Middle frontal gyrus (tissue), 1 donor: ENCODE results near the gene BCR.

Experiments
- DNase-seq: peaks from one replicate; pipeline ENCODE4 v3.0.0-alpha.2; 2015; ENCODE audit warnings: low spot score; ENCODE audit errors: extremely low spot score

Gene BCR

DNA sequence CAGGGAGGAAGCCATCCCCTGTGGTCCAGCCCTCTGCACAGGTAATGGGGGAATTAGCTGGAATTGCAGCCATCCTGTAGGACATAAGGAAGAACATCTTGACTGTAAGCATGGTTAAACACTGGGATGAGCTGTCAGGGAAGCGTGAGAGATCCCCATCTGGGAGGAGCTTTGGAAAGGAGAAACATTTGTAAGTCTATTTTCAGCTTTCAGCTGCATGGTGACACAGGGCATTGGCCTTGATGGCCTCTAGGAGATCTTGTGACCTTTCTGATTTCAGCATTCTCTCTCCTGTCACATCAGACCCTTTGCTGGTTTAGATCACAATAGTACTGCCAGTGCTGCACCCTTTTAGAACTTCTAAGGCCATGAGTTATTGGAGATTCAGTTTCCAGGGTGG, 47.1 kb downstream of the BCR start:
- DNase-seq: no peak

GRCh38 chr22:23228503-23228902, 48.2 kb downstream of the BCR start:
- DNase-seq: no peak

- DNase-seq: no peak
Observed at GRCh38 chr22:23229646-23230045, 49.3 kb downstream of the BCR start.

GRCh38 chr22:23230348-23231068, 50.2 kb downstream of the BCR start:
- DNase-seq: no peak

DNA sequence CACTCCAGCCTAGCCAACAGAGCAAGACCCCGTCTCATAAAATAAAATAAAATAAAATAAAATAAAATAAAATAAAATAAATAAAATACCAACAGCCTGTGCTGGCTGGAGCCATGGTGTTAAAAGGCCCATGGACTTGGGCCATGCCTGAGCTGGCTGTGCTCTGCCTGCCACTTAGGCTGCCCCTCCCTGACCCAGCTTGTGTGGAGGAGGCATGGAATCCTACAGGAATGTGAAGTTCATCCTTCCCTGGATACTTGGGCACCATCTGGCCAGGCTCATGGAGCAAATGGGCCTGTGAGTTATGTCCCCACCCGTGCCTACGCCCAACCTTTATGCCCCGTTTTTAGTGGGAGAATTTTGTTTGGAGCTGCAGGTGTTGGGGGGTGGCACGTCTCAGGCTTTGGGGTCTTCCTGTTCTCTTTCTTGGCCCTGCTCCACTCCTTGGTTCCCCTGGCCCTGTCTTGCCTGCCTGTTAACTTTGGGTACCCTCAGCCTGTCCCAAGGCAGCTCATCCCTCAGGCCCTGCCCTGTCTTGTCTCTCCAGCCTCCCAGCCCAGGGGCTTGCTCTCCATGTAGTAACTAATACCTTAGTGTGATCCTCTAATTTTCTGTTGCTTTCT, 51.3 kb downstream of the BCR start:
- no peak for DNase-seq

- DNase-seq: no peak
Observed at GRCh38 chr22:23232094-23232905, 52.0 kb downstream of the BCR start.

- DNase-seq: no peak
Observed at GRCh38 chr22:23233084-23233531, 52.8 kb downstream of the BCR start.

DNA sequence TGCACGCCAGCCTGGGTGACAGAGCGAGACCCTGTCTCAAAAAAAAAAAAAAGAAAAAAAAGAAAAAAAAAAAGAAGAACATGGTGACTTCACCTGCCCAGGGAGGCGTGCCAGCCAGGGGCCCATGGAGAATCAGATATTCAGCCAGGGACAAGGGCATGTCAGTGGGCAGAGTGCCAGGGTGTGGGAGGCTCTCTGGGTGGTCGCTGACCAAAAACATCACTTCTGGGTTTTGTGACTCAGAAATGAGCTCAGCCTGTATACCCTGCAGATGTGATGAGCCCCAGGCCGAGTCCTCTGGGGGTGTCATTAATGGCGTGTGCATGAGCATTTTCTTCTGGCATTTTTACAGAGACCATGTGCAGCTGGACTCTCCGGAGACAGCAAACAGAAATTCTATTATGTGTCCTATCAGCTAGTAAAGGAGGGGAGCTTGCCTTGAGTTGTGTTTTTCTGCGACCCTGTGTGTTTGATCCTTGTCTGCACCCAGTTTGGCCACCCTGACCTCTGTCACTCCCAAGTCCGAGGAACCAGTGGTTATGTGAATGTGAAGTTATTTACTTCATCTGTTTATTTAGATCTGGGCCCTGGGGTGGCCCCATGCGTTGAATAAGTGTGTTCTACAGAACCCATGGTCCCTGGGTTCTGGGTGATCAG, 53.6 kb downstream of the BCR start:
- no peak for DNase-seq

DNA sequence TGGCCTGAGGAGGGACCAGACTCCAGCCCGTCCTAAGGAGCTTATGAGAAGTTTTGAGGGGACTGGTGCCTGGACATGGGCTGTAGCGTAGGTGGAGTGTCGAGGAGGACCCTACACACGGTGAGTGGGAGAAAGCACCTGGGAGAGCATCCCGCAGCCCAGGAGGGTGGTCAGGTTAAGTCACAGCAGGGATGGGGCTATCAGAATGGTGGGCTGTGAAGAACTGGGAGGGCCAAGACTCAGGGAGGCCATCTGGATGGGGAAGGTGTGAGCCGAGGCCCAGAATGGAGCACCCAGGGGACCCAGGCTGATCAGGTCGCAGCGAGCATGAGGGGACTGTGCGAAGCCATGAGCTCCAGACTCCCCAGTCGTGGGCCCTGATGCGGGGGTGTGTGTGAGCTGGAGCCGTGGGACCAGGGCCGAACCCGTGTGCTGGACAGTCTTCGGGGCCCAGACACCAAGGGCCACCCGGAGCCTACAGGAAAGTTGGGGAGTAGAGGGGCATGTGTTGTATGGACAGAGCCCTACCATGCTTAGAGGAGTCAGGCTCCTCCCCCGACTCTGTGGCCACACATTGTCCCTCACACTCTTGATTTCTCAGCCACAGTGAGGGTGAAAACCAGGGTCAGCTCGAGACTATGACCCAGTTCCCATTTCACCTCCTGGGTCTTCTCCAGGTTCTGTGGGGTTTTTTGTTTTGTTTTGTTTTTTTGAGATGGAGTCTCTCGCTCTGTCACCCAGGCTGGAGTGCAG, 54.3 kb downstream of the BCR start:
- no peak for DNase-seq

DNA sequence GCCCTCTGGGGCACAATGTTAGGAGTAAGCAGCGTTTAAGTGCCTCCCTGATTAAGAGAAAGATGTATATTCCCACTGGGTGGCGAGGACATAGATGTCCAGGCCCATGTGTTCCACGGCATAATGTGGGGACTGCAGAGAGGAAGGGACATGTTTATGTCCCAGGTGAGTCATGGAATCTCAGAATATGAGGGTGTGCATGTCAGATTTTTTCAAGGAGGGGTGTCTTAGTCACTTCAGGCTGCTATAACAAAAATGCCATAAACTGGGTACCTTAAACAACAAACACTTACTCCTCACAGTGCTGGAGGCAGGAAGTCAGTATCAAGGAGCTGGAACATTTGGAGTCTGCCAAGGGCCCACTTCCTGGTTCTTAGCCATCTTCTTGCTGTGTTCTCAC, 55.1 kb downstream of the BCR start:
- DNase-seq: no peak

DNA sequence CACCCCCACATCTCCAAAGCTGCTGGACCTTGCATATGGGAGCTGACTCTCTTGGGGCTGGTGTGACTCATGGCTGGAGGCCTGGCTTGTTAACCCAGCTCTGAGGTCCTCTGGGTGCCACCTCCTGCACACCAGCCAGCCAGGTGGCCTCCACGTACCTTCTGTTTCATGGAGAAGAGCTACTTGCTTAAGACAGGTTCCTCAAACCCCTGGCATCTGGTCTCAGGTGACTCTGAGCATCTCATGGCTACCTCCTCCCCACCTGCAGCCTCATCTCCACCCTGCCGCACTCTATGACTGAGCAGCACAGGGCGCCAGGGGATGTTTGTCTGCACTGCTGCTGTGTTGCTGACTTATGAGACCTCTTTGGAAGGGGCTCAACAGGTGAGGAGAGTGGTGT, 55.7 kb downstream of the BCR start:
- no peak for DNase-seq

DNA sequence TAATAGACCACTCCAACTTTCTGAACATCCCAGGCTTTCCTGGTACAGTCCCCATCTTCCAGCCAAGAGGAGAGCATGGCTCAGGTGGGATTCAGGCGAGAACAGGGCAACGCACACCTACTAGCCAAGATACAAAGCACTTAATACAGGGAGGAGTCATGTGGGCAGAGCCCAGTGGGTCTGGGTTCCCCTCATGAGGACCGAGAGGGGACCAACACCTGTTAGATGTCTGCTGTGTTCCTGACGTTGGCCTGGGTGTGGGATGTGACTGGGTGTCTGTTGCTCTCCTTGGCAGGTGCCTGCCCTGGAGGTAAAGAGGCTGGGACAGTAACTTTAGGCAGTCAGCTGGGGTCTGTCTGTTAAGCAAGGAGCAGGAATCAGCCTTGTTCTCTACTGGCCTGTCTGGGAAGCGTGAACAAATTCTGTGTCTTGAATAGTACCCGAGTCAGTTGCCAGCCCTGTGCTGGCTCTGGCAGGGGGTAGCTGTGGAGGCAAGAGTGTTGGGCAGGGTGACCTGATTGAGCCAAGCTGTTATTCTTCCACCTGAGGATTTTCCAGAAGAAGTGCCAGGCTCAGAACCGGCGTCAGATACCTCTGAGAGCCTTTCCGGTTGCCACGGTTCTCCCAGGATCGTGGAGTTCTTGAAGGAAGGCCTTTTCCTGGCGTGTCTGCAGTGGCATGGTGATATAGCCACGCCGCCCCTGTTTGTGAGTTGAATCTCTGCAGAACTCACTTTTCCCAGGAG, 56.3 kb downstream of the BCR start:
- DNase-seq: no peak

DNA sequence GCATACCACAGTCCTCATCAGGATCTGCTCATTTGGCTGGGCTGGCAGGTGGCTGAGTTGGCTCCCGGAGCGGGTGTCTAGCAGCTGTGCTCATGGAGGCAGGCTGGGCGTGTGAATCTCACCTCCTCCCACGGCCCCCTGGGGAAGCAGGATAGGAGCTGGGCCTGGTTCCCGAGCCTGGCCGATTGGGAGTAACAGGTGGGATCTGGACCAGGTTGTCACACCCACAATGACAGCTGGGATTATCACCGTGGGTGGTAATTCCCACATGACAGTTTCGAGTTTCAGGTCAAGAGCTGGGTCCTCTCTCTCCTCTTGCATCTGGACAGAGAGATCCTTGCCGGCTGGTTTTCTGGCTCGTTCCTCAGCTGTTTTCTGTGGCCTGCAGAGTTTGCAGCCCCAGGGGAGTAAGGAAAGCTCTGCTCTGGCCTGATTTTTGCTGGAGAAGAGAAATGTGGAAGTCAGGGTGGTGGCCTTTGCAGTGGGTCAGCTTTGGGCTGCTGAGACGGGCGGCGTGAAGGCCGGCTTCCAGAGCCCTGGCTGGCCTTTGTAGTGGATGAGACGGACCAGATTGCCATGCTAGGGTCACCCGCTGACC, 57.0 kb downstream of the BCR start:
- DNase-seq: peak; percentile 74

GRCh38 chr22:23237841-23238240, 57.5 kb downstream of the BCR start:
- DNase-seq: no peak

- no peak for DNase-seq
Observed at GRCh38 chr22:23238707-23239106, 58.4 kb downstream of the BCR start.

GRCh38 chr22:23239429-23239828, 59.1 kb downstream of the BCR start:
- no peak for DNase-seq

DNA sequence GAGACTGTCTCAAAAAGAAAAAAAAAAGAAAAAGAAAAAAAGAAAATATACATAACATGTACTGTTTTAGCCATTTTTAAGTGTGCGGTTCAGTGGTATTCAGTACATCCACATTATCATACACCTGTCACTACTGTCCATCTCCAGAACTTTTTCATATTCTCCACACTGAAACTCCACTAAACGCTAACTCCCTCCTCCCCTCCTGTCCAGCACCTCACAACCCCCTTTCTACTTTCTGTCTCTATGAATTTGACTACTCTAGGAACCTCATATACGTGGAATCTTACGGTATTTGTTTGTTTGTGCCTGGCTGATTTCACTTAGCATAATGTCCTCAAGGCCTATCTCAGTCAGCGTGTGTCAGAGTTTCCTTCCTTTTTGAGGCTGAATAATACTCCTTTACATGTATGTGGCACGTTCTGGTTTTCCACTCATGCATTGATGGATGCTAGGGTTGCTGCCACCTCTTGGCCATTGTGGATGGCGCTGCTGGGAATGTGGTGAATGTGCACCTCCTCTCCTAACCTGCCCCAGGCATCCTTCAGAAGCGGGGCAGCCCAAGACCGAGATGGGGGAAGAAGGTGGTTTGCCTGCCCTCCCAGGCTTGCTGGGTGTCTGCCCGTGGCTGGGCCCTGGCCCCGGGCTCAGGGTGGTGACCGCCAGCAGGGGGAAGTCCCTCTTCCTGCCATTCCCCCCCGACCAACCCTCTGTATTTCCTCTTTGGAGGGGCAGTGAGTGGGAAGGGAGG, 60.5 kb downstream of the BCR start:
- DNase-seq: no peak

GRCh38 chr22:23241562-23242472, 61.5 kb downstream of the BCR start:
- no peak for DNase-seq
